HepG2 (cell line): Measurements from ENCODE around the gene SMYD4. TPM values are rescaled to one million over a fixed set of nuclear protein-coding genes. Genes with fewer than 3 reads are reported as not detected.

Experiments used
- CHD2 ChIP-seq: IDR thresholded peaks from 2 replicates; pipeline ENCODE4 v1.6.1; 2011; ENCODE audit warnings: low read depth, low read length, improper control_type of control experiment
- NR2F1 ChIP-seq, 2 experiments: fragments of 450-650 bp in 1 of 2; formaldehyde crosslinking in 1 of 2; IDR thresholded peaks; 2 replicates each; pipeline versions ENCODE4 v1.5.0 to v1.6.1; 2016 to 2020; ENCODE audit warnings: mild to moderate bottlenecking in 1 of 2, missing compliant biosample characterization in 1 of 2, missing genetic modification reagents in 1 of 2, moderate library complexity in 1 of 2
- STAG1 ChIP-seq: sonication (generic); formaldehyde crosslinking; IDR thresholded peaks from 2 replicates; pipeline ENCODE4 v1.4.0; 2020; ENCODE audit warnings: missing genetic modification reagents
- USF2 ChIP-seq, 2 experiments: sonication (generic) in 1 of 2; formaldehyde crosslinking in 1 of 2; IDR thresholded peaks; 2 replicates each; pipeline versions ENCODE4 v1.5.1 to v1.6.1; 2011 to 2020; ENCODE audit warnings: borderline replicate concordance in 1 of 2, low read depth in 1 of 2, low read length in 1 of 2, mild to moderate bottlenecking in 1 of 2, missing genetic modification reagents in 1 of 2, moderate library complexity in 1 of 2
- ZMYM2 ChIP-seq: sonication (generic); formaldehyde crosslinking; IDR thresholded peaks from 2 replicates; pipeline ENCODE4 v1.8.0; 2022; ENCODE audit warnings: mild to moderate bottlenecking, missing genetic modification reagents
- ZNF142 ChIP-seq: sonication (generic); formaldehyde crosslinking; IDR thresholded peaks from 2 replicates; pipeline ENCODE4 v1.4.0; 2020; ENCODE audit warnings: missing genetic modification reagents
- ZNF18 ChIP-seq: sonication (generic); formaldehyde crosslinking; IDR thresholded peaks from 2 replicates; pipeline ENCODE4 v1.8.0; 2022; ENCODE audit warnings: mild to moderate bottlenecking, missing genetic modification reagents; ENCODE audit not compliant: insufficient replicate concordance
- ZNF296 ChIP-seq: sonication (generic); formaldehyde crosslinking; conservative IDR thresholded peaks from 2 replicates; pipeline ENCODE4 v1.5.0; 2020; ENCODE audit warnings: mild to moderate bottlenecking, missing genetic modification reagents
- ZSCAN22 ChIP-seq: sonication (generic); formaldehyde crosslinking; IDR thresholded peaks from 2 replicates; pipeline ENCODE4 v1.4.0; 2020; ENCODE audit warnings: mild to moderate bottlenecking, missing genetic modification reagents
- polyA plus RNA-seq, 8 experiments: library from polyadenylated mRNA; depleted of rRNA in 3 of 8; stranded (reverse) in 7 of 8; unstranded in 1 of 8; fragments of >200 nt; fragmentation: Illumina TruSeq in 4 of 8; extraction: Trizol in 4 of 8; gene quantifications; 2 replicates each; pipeline versions ENCODE4 v1.2.1 to v1.2.3, GENCODE V29; 2011 to 2016; ENCODE audit warnings: low read depth in 4 of 8, missing spikeins in 1 of 8, mixed read lengths in 1 of 8; ENCODE audit not compliant: insufficient read depth in 1 of 8
- total RNA-seq, 5 experiments: library from RNA; depleted of rRNA; stranded (reverse); fragments of >200 nt; fragmentation: Illumina TruSeq; extraction: Trizol; gene quantifications; 2 replicates each; pipeline ENCODE4 v1.2.3, GENCODE V29; 2016; ENCODE audit warnings: low read depth in 1 of 5
- TF ChIP-seq, protein P1 (sequence below): sonication (generic); formaldehyde crosslinking; IDR thresholded peaks from 2 replicates; pipeline ENCODE4 v1.8.1; 2023; ENCODE audit warnings: missing genetic modification reagents, inconsistent platforms, borderline replicate concordance

The SMYD4 gene
- total and polyA plus RNA-seq, 2 of the 13 experiments (the other 11 are each of a cell fraction or from before 2014, with no cell fraction given): 7.4 to 11.3 TPM

GRCh38 chr17:1742371-1743087 is 87.2 kb downstream of the SMYD4 start, which contains the start of gene SERPINF2 (continued):
- TF ChIP-seq ZNF142 (CRISPR knock-in tag) (0 out of 2 replicates have a peak, but pooled peaks have one; percentile 20), ZNF296 (CRISPR knock-in tag) (no peak), USF2 (IDR thresholded peaks at IDR 0.05; ENCODE audit: low read depth, low read length) (peak; percentile 50; the same call in 1 of the 2 replicates), USF2 (CRISPR knock-in tag; IDR thresholded peaks at IDR 0.05; ENCODE audit: borderline replicate concordance) (peak; percentile 70), ZMYM2 (CRISPR knock-in tag) (no peak), ZSCAN22 (CRISPR knock-in tag) (no peak), STAG1 (CRISPR knock-in tag) (peak; percentile 25; the same call in 1 of the 2 replicates), ZNF18 (CRISPR knock-in tag) (peak; percentile 66), NR2F1 (CRISPR knock-in tag; IDR thresholded peaks at IDR 0.05) (peak in 1 of 2 experiments; percentile 12; a peak in 1 of 4 replicates), CHD2 (no peak)
- TF ChIP-seq, protein P1, sequence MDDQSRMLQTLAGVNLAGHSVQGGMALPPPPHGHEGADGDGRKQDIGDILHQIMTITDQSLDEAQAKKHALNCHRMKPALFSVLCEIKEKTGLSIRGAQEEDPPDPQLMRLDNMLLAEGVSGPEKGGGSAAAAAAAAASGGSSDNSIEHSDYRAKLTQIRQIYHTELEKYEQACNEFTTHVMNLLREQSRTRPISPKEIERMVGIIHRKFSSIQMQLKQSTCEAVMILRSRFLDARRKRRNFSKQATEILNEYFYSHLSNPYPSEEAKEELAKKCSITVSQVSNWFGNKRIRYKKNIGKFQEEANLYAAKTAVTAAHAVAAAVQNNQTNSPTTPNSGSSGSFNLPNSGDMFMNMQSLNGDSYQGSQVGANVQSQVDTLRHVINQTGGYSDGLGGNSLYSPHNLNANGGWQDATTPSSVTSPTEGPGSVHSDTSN (CRISPR knock-in tag): 0 out of 2 replicates have a peak, but pooled peaks have one; percentile 37
